K562 (cell line): ENCODE measurements around the gene OPRM1. TPM values are rescaled to one million over a fixed set of nuclear protein-coding genes. Genes with fewer than 3 reads are reported as not detected.

ENCODE experiments used
- HLTF ChIP-seq: fragments of 450-650 bp; IDR thresholded peaks from 2 replicates; pipeline ENCODE4 v1.6.1; 2016
- MYC ChIP-seq, 2 experiments: fragments of 250-450 bp in 1 of 2; sonication (Bioruptor Pico) in 1 of 2; IDR thresholded peaks; 2 replicates each; pipeline versions ENCODE4 v1.5.1 to v1.6.1; 2012 to 2021; ENCODE audit warnings: low read depth in 2 of 2, borderline replicate concordance in 1 of 2, improper control_type of control experiment in 1 of 2, low read length in 1 of 2, mild to moderate bottlenecking in 1 of 2, moderate library complexity in 1 of 2
- RAD21 ChIP-seq, 2 experiments: fragments of 250-450 bp in 1 of 2; fragments of 450-650 bp in 1 of 2; sonication (Bioruptor Pico) in 1 of 2; formaldehyde crosslinking in 1 of 2; IDR thresholded peaks in 1 of 2; conservative IDR thresholded peaks in 1 of 2; 2 replicates each; pipeline versions ENCODE4 v1.4.0 to v1.8.0; 2020 to 2022; ENCODE audit warnings: mild to moderate bottlenecking in 2 of 2, moderate library complexity in 1 of 2
- ZBED1 ChIP-seq: IDR thresholded peaks from 2 replicates; pipeline ENCODE4 v1.6.1; 2014
- polyA plus RNA-seq, 8 experiments: library from polyadenylated mRNA; depleted of rRNA in 4 of 8; stranded (reverse) in 5 of 8; unstranded in 3 of 8; fragments of >200 nt; fragmentation: Nextera tagmentation in 2 of 8; fragmentation: Illumina TruSeq in 1 of 8; extraction: Ambion mirVana in 2 of 8; extraction: Trizol in 1 of 8; gene quantifications; 2 replicates each; pipeline versions ENCODE4 v1.2.1 to v1.2.3, GENCODE V29; 2011 to 2014; ENCODE audit warnings: inconsistent platforms in 1 of 8, missing spikeins in 1 of 8
- total RNA-seq, 7 experiments: library from RNA; depleted of rRNA in 6 of 7; stranded (reverse); fragments of >200 nt in 6 of 7; fragmentation: Illumina TruSeq in 2 of 7; extraction: Trizol in 2 of 7; gene quantifications; 2 replicates each; pipeline versions ENCODE4 v1.2.1 to v1.2.3, GENCODE V29; 2011 to 2021; ENCODE audit warnings: low replicate concordance in 1 of 7
- TF ChIP-seq, protein P1 (sequence below): IDR thresholded peaks from 2 replicates; pipeline ENCODE4 v1.6.1; 2012; ENCODE audit warnings: low read depth, low read length, improper control_type of control experiment, borderline replicate concordance
- TF ChIP-seq, protein P2 (sequence below), 2 experiments: fragments of 450-650 bp; formaldehyde crosslinking in 1 of 2; IDR thresholded peaks; 2 replicates each; pipeline versions ENCODE4 v1.4.0 to v1.6.1; 2014 to 2020; ENCODE audit warnings: mild to moderate bottlenecking in 2 of 2, borderline replicate concordance in 1 of 2, low read depth in 1 of 2

Gene OPRM1
- total and polyA plus RNA-seq, 9 of the 15 experiments (the other 6 are each of a cell fraction or from before 2014, with no cell fraction given): not detected

DNA sequence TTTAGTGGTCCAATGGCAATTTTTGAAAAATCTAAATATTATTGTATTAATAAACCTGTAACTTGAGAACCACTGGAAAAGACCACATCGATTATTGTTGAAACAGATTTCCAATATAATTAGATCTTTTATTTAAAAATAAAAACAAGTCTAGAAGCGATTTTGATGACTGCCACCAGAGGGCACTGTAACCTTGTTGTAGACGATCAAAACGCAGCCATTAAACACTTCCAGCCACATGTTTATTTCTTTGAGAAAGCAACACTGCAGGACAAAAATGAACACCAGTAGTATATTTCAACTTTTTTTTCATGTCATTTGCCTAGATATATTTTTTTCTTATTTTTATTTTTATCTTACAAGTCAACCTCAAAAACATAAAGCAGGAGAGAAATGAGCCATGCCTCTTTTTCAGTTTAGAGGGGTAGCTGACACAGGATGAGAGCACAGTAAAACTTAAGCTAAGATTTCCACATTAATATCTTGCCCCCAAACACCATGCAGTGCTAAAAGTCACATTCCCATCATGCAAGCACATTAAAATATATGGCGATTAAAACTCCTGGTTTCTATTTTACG, 115.4 kb downstream of the OPRM1 start (continued):
- TF ChIP-seq, protein P1, sequence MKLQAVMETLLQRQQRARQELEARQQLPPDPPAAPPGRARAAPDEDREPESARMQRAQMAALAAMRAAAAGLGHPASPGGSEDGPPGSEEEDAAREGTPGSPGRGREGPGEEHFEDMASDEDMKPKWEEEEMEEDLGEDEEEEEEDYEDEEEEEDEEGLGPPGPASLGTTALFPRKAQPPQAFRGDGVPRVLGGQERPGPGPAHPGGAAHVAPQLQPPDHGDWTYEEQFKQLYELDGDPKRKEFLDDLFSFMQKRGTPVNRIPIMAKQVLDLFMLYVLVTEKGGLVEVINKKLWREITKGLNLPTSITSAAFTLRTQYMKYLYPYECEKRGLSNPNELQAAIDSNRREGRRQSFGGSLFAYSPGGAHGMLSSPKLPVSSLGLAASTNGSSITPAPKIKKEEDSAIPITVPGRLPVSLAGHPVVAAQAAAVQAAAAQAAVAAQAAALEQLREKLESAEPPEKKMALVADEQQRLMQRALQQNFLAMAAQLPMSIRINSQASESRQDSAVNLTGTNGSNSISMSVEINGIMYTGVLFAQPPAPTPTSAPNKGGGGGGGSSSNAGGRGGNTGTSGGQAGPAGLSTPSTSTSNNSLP: peak; percentile 48; the same call in 1 of the 2 replicates
- TF ChIP-seq HLTF: no peak
- TF ChIP-seq, protein P2, sequence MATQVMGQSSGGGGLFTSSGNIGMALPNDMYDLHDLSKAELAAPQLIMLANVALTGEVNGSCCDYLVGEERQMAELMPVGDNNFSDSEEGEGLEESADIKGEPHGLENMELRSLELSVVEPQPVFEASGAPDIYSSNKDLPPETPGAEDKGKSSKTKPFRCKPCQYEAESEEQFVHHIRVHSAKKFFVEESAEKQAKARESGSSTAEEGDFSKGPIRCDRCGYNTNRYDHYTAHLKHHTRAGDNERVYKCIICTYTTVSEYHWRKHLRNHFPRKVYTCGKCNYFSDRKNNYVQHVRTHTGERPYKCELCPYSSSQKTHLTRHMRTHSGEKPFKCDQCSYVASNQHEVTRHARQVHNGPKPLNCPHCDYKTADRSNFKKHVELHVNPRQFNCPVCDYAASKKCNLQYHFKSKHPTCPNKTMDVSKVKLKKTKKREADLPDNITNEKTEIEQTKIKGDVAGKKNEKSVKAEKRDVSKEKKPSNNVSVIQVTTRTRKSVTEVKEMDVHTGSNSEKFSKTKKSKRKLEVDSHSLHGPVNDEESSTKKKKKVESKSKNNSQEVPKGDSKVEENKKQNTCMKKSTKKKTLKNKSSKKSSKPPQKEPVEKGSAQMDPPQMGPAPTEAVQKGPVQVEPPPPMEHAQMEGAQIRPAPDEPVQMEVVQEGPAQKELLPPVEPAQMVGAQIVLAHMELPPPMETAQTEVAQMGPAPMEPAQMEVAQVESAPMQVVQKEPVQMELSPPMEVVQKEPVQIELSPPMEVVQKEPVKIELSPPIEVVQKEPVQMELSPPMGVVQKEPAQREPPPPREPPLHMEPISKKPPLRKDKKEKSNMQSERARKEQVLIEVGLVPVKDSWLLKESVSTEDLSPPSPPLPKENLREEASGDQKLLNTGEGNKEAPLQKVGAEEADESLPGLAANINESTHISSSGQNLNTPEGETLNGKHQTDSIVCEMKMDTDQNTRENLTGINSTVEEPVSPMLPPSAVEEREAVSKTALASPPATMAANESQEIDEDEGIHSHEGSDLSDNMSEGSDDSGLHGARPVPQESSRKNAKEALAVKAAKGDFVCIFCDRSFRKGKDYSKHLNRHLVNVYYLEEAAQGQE (IDR thresholded peaks at IDR 0.05; ENCODE audit: borderline replicate concordance): peak; percentile 68; the same call in 1 of the 2 replicates
- TF ChIP-seq, protein P2 (CRISPR knock-in tag; IDR thresholded peaks at IDR 0.05; ENCODE audit: low read depth): no peak
- TF ChIP-seq MYC (IDR thresholded peaks at IDR 0.05; ENCODE audit: low read depth, low read length): peak; percentile 34; the same call in 1 of the 2 replicates
- no peak for TF ChIP-seq MYC (CRISPR knock-in tag; IDR thresholded peaks at IDR 0.05; ENCODE audit: borderline replicate concordance, low read depth)
- no peak for TF ChIP-seq ZBED1
- TF ChIP-seq RAD21 (CRISPR knock-in tag; conservative IDR thresholded peaks at IDR 0.05 in 1 of 2, IDR thresholded peaks at IDR 0.05 in 1 of 2): peak; percentile 84 to 89
